Liver (tissue), 9 donors: ENCODE results near the gene HYAL3. TPM values are rescaled to one million over a fixed set of nuclear protein-coding genes. Genes with fewer than 3 reads are reported as not detected.

Source experiments
- DNase-seq: peaks from one replicate; pipeline ENCODE4 v3.0.0-alpha.2; 2017; ENCODE audit warnings: low spot score
- H3K27ac ChIP-seq, 2 donors: one replicate each; pipeline ENCODE4 v1.7.0; 2013; ENCODE audit warnings: inconsistent platforms in 2 of 2, low read length in 2 of 2, control low read depth in 1 of 2, low read depth in 1 of 2, mild to moderate bottlenecking in 1 of 2
- H3K27me3 ChIP-seq, 4 donors: one replicate each; pipeline versions ENCODE4 v1.6.1 to v1.7.0; 2013; ENCODE audit warnings: low read length in 3 of 4, inconsistent platforms in 1 of 4, mild to moderate bottlenecking in 1 of 4, moderate library complexity in 1 of 4; ENCODE audit not compliant: control insufficient read depth in 4 of 4, insufficient read depth in 4 of 4
- H3K36me3 ChIP-seq, 4 donors: one replicate each; pipeline versions ENCODE4 v1.6.1 to v1.7.0; 2013; ENCODE audit warnings: low read length in 3 of 4, mild to moderate bottlenecking in 3 of 4, low read depth in 1 of 4, moderate library complexity in 1 of 4; ENCODE audit not compliant: control insufficient read depth in 4 of 4, insufficient read depth in 3 of 4
- H3K4me1 ChIP-seq, 4 donors: one replicate each; pipeline versions ENCODE4 v1.6.1 to v1.7.0; 2013; ENCODE audit warnings: low read length in 3 of 4, mild to moderate bottlenecking in 3 of 4, moderate library complexity in 1 of 4; ENCODE audit not compliant: control insufficient read depth in 4 of 4, insufficient read depth in 4 of 4
- H3K4me3 ChIP-seq, 3 donors: one replicate each; pipeline versions ENCODE4 v1.6.1 to v1.7.0; 2013; ENCODE audit warnings: low read length in 3 of 3, control low read depth in 1 of 3, low read depth in 1 of 3, mild to moderate bottlenecking in 1 of 3
- H3K9ac ChIP-seq, 2 donors: one replicate each; pipeline ENCODE4 v1.7.0; 2013; ENCODE audit warnings: low read length in 2 of 2, mild to moderate bottlenecking in 2 of 2, moderate library complexity in 2 of 2, control low read depth in 1 of 2, low read depth in 1 of 2
- H3K9me3 ChIP-seq, 4 donors: one replicate each; pipeline versions ENCODE4 v1.6.1 to v1.7.0; 2013; ENCODE audit warnings: low read length in 3 of 4; ENCODE audit not compliant: control insufficient read depth in 4 of 4
- ATF3 ChIP-seq: IDR thresholded peaks from 2 replicates; pipeline ENCODE4 v1.6.1; 2016; ENCODE audit warnings: antibody characterized with exemption
- EGR1 ChIP-seq, 2 donors: IDR thresholded peaks; 2 replicates each; pipeline ENCODE4 v1.6.1; 2016 to 2018; ENCODE audit warnings: antibody characterized with exemption in 2 of 2, low read depth in 2 of 2
- FOXA1 ChIP-seq: IDR thresholded peaks from 2 replicates; pipeline ENCODE4 v1.6.1; 2016; ENCODE audit warnings: antibody characterized with exemption
- FOXA2 ChIP-seq: IDR thresholded peaks from 2 replicates; pipeline ENCODE4 v1.6.1; 2016; ENCODE audit warnings: antibody characterized with exemption
- GABPA ChIP-seq, 2 donors: IDR thresholded peaks in 1 of 2; conservative IDR thresholded peaks in 1 of 2; 2 replicates each; pipeline ENCODE4 v1.6.1; 2016; ENCODE audit warnings: antibody characterized with exemption in 2 of 2, mild to moderate bottlenecking in 1 of 2, moderate library complexity in 1 of 2
- HNF4A ChIP-seq, 2 donors: conservative IDR thresholded peaks; 2 replicates each; pipeline ENCODE4 v1.6.1; 2016; ENCODE audit warnings: antibody characterized with exemption in 2 of 2, mild to moderate bottlenecking in 2 of 2
- HNF4G ChIP-seq: IDR thresholded peaks from 2 replicates; pipeline ENCODE4 v1.6.1; 2016; ENCODE audit warnings: antibody characterized with exemption
- JUND ChIP-seq, 2 donors: IDR thresholded peaks; 2 replicates each; pipeline ENCODE4 v1.6.1; 2016; ENCODE audit warnings: antibody characterized with exemption in 2 of 2
- NR2F2 ChIP-seq: IDR thresholded peaks from 2 replicates; pipeline ENCODE4 v1.6.1; 2016; ENCODE audit warnings: antibody characterized with exemption
- RAD21 ChIP-seq, 2 donors: IDR thresholded peaks; 2 replicates each; pipeline ENCODE4 v1.6.1; 2016; ENCODE audit warnings: antibody characterized with exemption in 2 of 2, mild to moderate bottlenecking in 2 of 2
- RXRA ChIP-seq, 2 donors: IDR thresholded peaks; 2 replicates each; pipeline ENCODE4 v1.6.1; 2017 to 2018; ENCODE audit warnings: antibody characterized with exemption in 2 of 2, mild to moderate bottlenecking in 1 of 2
- SP1 ChIP-seq: IDR thresholded peaks from 2 replicates; pipeline ENCODE4 v1.6.1; 2018; ENCODE audit warnings: antibody characterized with exemption, mild to moderate bottlenecking
- TAF1 ChIP-seq: conservative IDR thresholded peaks from 2 replicates; pipeline ENCODE4 v1.6.1; 2016; ENCODE audit warnings: antibody characterized with exemption, mild to moderate bottlenecking
- YY1 ChIP-seq: IDR thresholded peaks from 2 replicates; pipeline ENCODE4 v1.6.1; 2016; ENCODE audit warnings: antibody characterized with exemption, mild to moderate bottlenecking
- ZBTB33 ChIP-seq: IDR thresholded peaks from 2 replicates; pipeline ENCODE4 v1.6.1; 2016; ENCODE audit warnings: antibody characterized with exemption
- WGBS: extraction: QIAGEN DNeasy Blood & Tissue Kit; methylation state at CpG from one replicate; pipeline ENCODE4 v1.1.7; 2013; 5-methylcytosine and 5-hydroxymethylcytosine counted together
- polyA plus RNA-seq, 2 donors: library from polyadenylated mRNA; stranded (reverse) in 1 of 2; unstranded in 1 of 2; fragments of 200-250 nt in 1 of 2; fragments of >200 nt in 1 of 2; fragmentation: Nextera tagmentation in 1 of 2; extraction: Ambion mirVana in 1 of 2; gene quantifications; one replicate each; pipeline versions ENCODE4 v1.2.1 to v1.2.3, GENCODE V29; 2013 to 2015
- total RNA-seq, 2 donors: library from RNA; depleted of rRNA; stranded (reverse); fragments of >200 nt; gene quantifications; one replicate each; pipeline ENCODE4 v1.2.3, GENCODE V29; 2014
- TF ChIP-seq, protein P1 (sequence below): fragments of 150-350 bp; IDR thresholded peaks from 2 replicates; pipeline ENCODE4 v1.5.1; 2017; ENCODE audit warnings: improper control_type of control experiment, low read depth, low read length; ENCODE audit not compliant: missing input control
- TF ChIP-seq, protein P2 (sequence below): IDR thresholded peaks from 2 replicates; pipeline ENCODE4 v1.6.1; 2016; ENCODE audit warnings: antibody characterized with exemption
- TF ChIP-seq, protein P3 (sequence below): IDR thresholded peaks from 2 replicates; pipeline ENCODE4 v1.6.1; 2016; ENCODE audit warnings: antibody characterized with exemption, mild to moderate bottlenecking
- donor health status: healthy.
- donor health status: healthy.
- donor health status: healthy.
- donor health status: healthy.
- donor health status: healthy.

Gene HYAL3
- total and polyA plus RNA-seq, 4 donors = 1.8 to 6.6 (median 2.0) TPM

DNA sequence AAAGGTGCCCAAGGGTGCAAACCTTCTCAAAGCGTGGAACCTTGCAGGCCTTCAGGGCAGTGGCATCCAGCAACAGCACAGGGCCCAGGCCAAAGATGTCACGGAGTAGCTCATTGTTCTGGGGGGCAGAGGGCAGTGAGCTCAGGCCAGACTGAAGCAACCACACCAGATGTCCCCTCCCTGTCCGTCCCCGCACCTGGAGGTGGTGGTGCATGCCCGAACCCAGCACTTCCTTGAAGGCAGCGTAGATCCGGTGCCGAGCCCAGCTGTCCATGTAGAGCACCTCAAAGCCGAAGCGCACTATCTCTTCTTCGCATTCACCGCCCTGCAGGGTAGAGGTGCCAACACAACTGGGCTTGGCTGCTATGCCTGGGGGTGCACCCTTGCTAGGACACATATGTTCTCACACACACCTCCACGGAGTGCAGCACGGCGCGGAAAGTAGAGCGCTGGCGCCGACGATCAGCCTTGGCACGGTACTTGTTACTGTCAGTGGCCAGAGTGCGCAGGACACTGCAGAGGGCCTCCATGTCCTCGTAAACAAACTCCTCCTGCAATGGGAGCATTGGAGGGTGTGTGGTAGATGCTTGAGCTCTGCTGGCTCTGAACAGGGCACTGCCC, 10.7 kb downstream of the HYAL3 start:
- H3K27me3 ChIP-seq = no peaks in the 10 kb centered on the region
- TF ChIP-seq HNF4A (conservative IDR thresholded peaks at IDR 0.05) = no peak
- no peak for TF ChIP-seq SP1
- TF ChIP-seq ZBTB33 = no peak
- no peak for TF ChIP-seq JUND (IDR thresholded peaks at IDR 0.05)
- TF ChIP-seq, protein P1, sequence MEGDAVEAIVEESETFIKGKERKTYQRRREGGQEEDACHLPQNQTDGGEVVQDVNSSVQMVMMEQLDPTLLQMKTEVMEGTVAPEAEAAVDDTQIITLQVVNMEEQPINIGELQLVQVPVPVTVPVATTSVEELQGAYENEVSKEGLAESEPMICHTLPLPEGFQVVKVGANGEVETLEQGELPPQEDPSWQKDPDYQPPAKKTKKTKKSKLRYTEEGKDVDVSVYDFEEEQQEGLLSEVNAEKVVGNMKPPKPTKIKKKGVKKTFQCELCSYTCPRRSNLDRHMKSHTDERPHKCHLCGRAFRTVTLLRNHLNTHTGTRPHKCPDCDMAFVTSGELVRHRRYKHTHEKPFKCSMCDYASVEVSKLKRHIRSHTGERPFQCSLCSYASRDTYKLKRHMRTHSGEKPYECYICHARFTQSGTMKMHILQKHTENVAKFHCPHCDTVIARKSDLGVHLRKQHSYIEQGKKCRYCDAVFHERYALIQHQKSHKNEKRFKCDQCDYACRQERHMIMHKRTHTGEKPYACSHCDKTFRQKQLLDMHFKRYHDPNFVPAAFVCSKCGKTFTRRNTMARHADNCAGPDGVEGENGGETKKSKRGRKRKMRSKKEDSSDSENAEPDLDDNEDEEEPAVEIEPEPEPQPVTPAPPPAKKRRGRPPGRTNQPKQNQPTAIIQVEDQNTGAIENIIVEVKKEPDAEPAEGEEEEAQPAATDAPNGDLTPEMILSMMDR = no peak
- TF ChIP-seq NR2F2 = no peak
- no peak for TF ChIP-seq ATF3
- TF ChIP-seq FOXA2 = no peak
- TF ChIP-seq RXRA (IDR thresholded peaks at IDR 0.05) = no peak
- TF ChIP-seq HNF4G = no peak
- TF ChIP-seq, protein P2, sequence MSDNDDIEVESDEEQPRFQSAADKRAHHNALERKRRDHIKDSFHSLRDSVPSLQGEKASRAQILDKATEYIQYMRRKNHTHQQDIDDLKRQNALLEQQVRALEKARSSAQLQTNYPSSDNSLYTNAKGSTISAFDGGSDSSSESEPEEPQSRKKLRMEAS = no peak
- no peak for TF ChIP-seq GABPA (IDR thresholded peaks at IDR 0.05 in 1 of 2, conservative IDR thresholded peaks at IDR 0.05 in 1 of 2)
- TF ChIP-seq TAF1 = no peak
- no peak for TF ChIP-seq RAD21 (IDR thresholded peaks at IDR 0.05)
- TF ChIP-seq, protein P3, sequence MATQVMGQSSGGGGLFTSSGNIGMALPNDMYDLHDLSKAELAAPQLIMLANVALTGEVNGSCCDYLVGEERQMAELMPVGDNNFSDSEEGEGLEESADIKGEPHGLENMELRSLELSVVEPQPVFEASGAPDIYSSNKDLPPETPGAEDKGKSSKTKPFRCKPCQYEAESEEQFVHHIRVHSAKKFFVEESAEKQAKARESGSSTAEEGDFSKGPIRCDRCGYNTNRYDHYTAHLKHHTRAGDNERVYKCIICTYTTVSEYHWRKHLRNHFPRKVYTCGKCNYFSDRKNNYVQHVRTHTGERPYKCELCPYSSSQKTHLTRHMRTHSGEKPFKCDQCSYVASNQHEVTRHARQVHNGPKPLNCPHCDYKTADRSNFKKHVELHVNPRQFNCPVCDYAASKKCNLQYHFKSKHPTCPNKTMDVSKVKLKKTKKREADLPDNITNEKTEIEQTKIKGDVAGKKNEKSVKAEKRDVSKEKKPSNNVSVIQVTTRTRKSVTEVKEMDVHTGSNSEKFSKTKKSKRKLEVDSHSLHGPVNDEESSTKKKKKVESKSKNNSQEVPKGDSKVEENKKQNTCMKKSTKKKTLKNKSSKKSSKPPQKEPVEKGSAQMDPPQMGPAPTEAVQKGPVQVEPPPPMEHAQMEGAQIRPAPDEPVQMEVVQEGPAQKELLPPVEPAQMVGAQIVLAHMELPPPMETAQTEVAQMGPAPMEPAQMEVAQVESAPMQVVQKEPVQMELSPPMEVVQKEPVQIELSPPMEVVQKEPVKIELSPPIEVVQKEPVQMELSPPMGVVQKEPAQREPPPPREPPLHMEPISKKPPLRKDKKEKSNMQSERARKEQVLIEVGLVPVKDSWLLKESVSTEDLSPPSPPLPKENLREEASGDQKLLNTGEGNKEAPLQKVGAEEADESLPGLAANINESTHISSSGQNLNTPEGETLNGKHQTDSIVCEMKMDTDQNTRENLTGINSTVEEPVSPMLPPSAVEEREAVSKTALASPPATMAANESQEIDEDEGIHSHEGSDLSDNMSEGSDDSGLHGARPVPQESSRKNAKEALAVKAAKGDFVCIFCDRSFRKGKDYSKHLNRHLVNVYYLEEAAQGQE = no peak
- no peak for TF ChIP-seq EGR1 (IDR thresholded peaks at IDR 0.05; ENCODE audit: low read depth in 2 of 2)
- no peak for TF ChIP-seq FOXA1
- TF ChIP-seq YY1 = no peak
- WGBS = 96% methylated on average over 23 of the region's 23 CpGs

More for the DNA sequence above, 10.7 kb downstream of the HYAL3 start:
- Histone ChIP-seq H3K4me3 (no peak overlapping the region), H3K36me3 (peaks cover 5 to 41% (median 22%) of the 10 kb centered on the region in 4 donors), H3K27ac (no peak overlapping the region), H3K4me1 (peaks cover 5 to 25% (median 17%) of the 10 kb centered on the region in 4 donors), H3K9ac (no peak overlapping the region), H3K9me3 (no peaks in the 10 kb centered on the region)
- DNase-seq = no peak
